Left cardiac atrium (tissue), 4 donors: Measurements from ENCODE around the gene ENTPD6. TPM values are rescaled to one million over a fixed set of nuclear protein-coding genes. Genes with fewer than 3 reads are reported as not detected.
"Not testable (repeated sequence)": the region's sequence is repeated elsewhere in the genome, so short reads cannot be mapped to it uniquely, and the experiment has no call there.

Source experiments
- ATAC-seq, 2 donors: fragments of 200-7000 bp; cut with Tn5 transposase; one replicate each; pipeline ENCODE4 v1.9.1; 2020; ENCODE audit warnings: mild to moderate bottlenecking in 2 of 2, moderate library complexity in 2 of 2
- DNase-seq: peaks from one replicate; pipeline ENCODE4 v3.0.0-alpha.2; 2020
- intact Hi-C, 2 donors: fragments of 100-400 bp; cut with DNase I; formaldehyde crosslinking; loops; one replicate each; pipeline versions ENCODE4 v1.14.1 to v1.15.1; 2022 to 2023
- total RNA-seq, 2 donors: library from RNA; stranded (reverse); fragmentation: NEBNext Ultra II Directional; extraction: Animal tissue kit (Norgen Biotek cat#: 25700); gene quantifications; one replicate each; pipeline ENCODE4 v1.2.1, GENCODE V29; 2021
- donor health status: DM: no; HTN: yes; CAD: no.
- donor health status: DM: no; HTN: yes; CAD: no; lungs with severe emphysema.
- donor health status: DM: yes; HTN: yes; CAD: no.
- donor health status: Dilated cardiomyopathy.

ENTPD6 gene
- total RNA-seq, 2 donors from 2014 or later: 110 to 127 TPM

DNA sequence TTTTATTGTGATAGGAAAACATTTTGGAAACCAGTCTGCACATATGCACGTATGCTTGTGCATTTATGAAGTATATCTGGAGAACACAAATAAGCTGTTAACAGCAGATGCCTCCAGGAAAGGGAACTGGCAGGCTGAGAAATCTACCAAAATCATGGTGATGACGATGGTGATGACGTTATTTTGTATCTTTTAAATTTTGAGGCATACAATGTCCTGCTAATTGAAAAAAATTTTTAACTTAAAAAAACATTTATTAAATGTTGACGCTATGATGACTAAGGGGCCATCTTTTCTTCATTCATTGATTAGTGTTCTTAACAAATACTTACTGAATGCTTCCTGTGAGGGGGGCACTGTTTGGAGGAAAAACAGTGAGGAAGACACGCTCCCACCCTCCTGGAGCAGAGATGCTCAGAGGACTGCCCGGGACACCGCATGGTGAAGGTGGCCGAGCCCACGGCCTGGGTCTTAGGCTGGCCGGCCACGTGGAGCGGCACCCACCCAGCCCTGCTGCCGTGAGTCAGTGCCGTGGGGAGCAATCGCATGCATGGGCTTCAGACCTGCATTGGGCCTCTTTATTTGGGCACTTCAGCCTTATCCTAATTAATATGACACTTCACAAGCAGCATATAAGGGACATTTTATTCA lies 15.9 kb upstream of the ENTPD6 start:
- ATAC-seq (no peak), DNase-seq (no peak)
- intact Hi-C loops: loop anchor here (1.0 to 10.0 kb wide), 5 partner anchors 96 to 225 kb away; partner anchors contain the start of genes APMAP (in 1 of the 2), GINS1 (in 1 of the 2) and VSX1 (in 1 of the 2)

DNA sequence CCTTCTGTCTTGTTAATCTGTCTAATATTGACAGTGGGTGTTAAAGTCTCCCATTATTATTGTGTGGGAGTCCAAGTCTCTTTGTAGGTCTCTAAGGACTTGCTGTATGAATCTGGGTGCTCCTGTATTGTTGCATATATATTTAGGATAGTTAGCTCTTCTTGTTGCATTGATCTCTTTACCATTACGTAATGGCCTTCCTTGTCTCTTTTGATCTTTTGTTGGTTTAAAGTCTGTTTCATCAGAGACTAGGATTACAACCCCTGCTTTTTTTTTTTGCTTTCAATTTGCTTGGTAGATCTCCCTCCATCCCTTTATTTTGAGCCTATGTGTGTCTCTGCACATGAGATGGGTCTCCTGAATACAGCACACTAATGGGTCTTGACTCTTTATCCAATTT lies 11.1 kb upstream of the ENTPD6 start:
- intact Hi-C loops, ATAC-seq, DNase-seq: not testable (repeated sequence)

DNA sequence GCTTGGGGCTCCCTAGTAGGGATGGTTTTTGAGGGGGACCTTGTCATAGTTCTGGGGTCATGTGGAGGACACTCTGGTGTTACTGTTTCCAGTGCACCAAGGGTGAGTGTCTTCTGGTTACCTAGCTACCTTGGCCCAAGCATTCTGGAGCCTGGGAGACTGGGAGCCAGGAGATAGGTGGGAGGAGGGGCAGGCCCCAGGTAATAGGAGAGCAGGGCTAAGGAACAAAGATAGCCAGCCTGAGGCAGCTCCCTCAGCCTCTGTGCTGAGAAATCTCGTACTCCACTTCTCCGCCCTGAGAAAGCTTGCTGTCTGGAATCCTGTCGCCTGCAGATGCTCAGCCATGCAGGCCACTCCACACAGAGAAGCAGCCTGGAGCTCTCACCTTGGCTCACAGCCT lies 8.3 kb upstream of the ENTPD6 start:
- ATAC-seq: no peak
- intact Hi-C loops: no loop called here

DNA sequence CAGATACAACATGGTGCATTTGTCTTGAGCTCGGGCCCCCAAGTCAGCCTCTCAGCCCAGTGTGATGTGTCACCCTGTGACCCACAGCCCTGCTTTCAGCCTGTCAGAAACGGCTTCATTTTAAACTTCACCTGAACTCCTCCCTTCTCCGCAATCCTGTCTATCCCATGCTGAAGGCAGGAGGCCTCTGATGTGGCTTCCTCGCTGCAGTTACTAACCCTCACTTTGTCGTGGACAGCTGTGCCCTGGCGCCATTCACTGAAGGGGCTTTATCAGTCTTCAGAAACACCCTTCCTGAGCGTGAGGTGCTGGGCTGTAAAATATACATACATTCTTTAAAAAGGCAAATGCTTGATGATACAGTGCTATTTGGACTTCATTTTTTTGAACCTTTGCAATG lies 7.9 kb upstream of the ENTPD6 start:
- intact Hi-C loops: no loop called here
- DNase-seq (no peak), ATAC-seq (no peak)

More for the DNA sequence above, 8.3 kb upstream of the ENTPD6 start:
- no peak for DNase-seq

DNA sequence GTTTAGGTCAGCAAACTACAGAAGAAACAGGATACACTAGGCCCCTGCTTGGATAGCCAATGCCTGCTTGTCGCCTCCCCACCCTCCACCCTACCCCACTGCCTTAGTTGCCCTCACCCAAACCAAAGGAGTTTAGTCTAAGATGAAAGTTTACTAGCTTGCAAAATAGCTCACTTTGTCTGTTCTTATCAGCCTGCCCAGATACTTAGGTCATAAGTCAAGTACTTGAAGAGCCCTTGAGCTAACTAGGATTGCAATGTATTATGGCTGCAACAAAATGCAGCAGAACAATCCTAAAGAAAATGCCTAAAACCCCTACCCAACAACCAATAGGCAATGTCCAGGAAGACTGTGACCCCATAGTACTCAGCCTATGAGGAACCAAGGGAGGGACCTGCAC lies 7.3 kb upstream of the ENTPD6 start:
- intact Hi-C loops: no loop called here
- ATAC-seq: no peak
- DNase-seq: no peak

DNA sequence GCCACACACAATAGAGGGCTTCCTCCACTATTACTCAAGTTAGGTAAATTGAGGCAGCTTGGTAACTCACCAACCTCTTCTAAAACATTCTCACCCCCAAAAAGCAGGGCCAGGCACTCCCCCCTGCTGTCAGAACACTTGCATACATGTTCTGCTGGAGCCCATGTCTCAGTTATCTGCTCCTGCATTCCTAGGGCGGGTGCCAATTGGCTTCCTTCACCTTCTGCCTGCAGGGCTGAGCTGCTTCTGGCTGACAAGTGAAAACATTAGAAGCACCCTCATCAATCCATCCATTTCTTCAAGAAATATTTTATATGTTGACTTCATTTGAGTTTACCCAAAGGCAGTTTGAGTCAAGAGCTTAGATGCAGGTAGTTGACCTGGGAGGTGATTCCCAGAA lies 4.5 kb upstream of the ENTPD6 start:
- intact Hi-C loops: loop anchor here (5.0 to 10.0 kb wide), 2 partner anchors 196 to 199 kb away; partner anchors contain the start of gene APMAP (in 2 of the 2)
- peak; percentile 61 for DNase-seq
- peak in 1 of 2 donors; percentile 33 for ATAC-seq

DNA sequence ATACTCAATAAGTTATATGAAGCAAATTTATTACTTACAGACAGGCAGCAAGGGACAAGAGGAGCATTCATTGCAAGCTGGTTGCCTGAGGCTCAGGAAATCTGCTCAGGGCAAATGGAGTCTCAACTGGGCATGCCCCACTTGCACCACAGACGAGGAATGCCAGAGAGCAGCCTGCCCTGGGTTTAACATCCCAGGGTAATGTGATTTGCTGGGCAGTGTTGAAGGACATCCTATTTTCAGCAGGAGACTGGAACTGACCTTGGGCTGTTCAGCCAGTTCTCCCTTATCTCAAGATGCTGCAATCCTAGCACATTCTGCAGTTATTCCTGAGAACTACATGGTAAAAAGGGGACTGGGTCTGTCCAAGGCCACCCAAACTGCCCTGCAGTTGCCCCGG lies 3.8 kb upstream of the ENTPD6 start:
- intact Hi-C loops: loop anchor here (5.0 to 10.0 kb wide), 2 partner anchors 197 to 199 kb away; partner anchors contain the start of gene APMAP (in 2 of the 2)
- DNase-seq: no peak
- ATAC-seq: peak; percentile 9 to 33

DNA sequence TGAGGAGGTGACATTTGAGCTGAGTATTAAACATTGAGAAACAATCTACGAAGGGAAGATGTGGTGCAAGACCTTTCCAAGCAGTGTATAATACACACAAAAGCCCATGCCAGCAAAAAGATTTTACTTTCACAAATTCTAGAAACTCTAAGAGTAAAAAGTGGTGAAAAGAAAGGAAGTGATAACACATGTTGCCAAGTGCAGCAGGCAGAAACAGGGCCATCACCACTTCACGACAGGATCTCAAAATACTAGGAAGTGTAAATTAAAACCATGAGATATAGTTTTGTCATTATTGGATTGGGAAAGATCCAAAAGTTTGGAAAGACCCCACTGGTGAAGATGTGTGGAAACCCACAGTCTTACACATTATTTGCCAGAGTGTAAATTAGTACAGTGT lies 1.7 kb upstream of the ENTPD6 start:
- ATAC-seq (no peak), DNase-seq (no peak)
- intact Hi-C loops: loop anchor here (5.0 to 10.0 kb wide), 2 partner anchors 199 to 202 kb away; partner anchors contain the start of gene APMAP (in 2 of the 2)

DNA sequence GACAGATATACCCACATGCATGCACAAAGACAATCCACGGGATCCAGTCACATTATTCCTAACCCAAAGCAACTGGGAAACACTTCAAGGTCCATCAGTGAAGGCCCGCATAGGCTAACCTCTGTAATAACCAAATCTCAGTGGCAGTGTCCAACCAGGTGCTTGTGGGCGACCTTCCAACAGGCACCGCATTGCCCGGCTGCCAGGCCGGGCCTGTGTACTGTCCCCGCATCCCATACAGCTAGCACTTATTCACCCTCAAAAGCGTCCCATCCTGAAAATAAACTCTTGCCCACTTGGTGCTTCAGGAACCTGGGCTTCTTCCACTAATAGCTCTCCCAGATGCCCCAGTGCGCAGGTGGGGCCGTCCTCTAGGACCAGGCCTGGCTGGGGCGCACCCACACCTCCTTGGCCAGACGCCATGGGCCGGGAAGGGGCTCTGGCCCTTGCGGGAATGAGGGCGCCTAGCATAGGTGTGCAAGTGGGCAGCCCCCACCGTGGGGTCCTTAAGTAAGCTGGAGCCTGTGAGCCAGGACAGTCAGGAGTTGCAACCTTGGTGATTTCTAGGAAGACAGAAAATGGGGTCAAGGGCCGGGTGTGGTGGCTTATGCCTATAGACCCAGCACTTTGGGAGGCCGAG lies 1.1 kb upstream of the ENTPD6 start:
- intact Hi-C loops: loop anchor here (5.0 to 10.0 kb wide), 2 partner anchors 200 to 202 kb away; partner anchors contain the start of gene APMAP (in 2 of the 2)
- DNase-seq: no peak
- no peak for ATAC-seq

DNA sequence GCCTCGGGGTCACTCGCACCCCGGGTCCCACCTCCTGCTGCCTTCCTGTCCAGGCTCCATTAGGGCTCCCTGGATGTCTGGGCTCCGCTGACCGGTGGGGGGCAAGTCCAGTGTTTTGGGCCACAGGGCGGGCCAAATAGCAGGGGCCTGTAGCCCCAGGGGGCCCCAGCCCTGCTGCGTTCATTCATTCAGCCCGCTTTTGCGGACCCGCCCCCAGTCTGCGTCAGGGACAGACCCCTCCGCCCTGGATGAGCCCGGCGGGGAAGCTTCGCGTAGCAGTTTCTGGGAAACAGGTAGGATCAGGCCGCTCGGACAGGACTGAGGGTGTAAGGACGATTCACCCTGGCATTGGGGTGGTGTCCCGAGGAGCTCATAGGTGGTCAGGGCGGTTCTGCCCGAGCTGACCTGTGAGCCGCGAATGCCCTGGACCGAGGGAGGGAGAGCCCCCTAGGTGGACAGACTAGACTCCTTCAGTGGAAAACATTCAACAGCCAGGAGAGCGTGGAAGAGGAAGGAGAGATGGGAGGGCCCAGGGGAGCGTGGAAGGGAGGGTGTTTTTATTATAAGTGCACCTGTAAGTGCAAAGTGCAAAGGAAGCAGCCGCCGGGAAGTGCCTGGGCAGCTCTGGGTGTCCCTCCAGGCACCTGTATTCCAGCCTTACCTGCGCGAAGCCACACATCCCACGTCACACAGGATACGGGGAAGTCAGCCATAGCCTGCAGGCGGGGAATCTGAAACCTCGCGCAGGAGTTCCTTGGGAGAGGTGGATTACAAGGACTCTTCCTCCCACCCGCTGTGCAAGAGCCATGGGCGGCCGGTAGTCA lies 662 bp downstream of the ENTPD6 start:
- ATAC-seq (peak; percentile 9 to 32), DNase-seq (peak; percentile 58)
- intact Hi-C loops: loop anchor here (5.0 to 10.0 kb wide), 2 partner anchors 51 to 201 kb away; partner anchors contain the start of genes APMAP (in 1 of the 2) and PYGB (in 1 of the 2)

DNA sequence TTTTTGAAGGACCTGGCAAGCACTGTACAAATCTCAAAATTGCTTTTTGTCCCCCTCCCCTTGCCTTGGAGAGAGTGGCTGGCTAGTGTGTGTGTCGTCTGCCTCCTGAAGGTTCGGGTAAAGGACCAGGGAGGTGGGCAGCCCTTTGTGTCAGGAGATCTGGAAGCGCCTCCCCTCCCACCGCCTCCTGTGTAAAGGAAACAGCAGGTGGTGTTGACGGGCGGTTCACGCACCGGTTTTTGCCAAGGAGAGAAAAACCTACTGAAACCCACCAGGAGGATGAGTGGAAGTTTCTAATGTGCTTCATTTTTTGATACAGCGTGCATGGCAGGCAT lies 1.2 kb downstream of the ENTPD6 start:
- intact Hi-C loops: loop anchor here (5.0 to 10.0 kb wide), 2 partner anchors 51 to 202 kb away; partner anchors contain the start of genes APMAP (in 1 of the 2) and PYGB (in 1 of the 2)
- no peak for ATAC-seq
- DNase-seq: no peak

DNA sequence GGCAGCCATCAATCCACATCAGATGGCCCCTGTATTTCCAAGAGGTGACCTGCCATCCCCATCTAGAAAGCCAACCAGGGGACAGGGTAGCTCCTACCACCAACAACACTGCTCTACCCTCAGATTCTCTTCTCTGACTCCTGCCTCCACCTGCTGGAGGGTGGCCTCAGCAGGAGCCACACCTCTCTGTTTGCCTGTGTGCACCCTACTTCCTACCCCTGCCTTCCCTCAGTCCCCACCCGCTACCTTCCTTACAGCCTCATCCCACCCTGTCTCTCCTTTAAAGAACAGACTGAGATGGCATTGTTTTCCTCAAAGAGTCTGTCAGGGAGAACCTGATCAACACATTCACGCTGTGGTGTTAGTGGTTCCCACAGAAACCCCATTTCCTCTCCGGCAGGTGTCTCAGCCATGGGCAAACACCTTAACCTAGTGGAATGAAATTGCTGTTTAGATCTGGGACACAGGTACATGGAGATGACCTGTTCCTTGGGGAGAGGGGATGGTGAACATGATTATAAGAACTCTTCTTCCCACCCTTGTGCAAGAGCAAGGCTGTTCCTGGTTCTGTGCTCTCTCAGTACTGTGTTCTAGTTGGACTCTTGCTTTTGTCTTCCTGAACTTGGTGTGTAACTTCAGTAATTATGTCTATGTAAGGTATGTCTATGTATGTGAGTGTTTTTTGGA lies 1.8 kb downstream of the ENTPD6 start:
- ATAC-seq: no peak
- intact Hi-C loops: loop anchor here (5.0 to 10.0 kb wide), 2 partner anchors 50 to 203 kb away; partner anchors contain the start of genes APMAP (in 1 of the 2) and PYGB (in 1 of the 2)
- DNase-seq: no peak

DNA sequence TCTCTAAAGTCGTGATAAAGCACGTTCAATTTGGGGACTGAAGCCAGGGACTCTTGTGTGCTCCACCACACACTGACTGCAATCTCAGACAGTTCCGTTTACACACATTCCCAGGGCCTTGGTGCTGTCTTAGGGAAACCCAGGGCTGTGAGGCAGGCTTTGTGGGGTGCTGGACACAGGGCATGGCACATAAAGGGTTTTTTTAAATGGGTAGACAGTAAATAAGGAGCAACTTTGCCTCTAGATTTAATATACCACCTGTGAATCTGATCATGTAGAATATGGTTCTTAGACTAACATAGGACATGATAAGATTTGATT lies 2.3 kb downstream of the ENTPD6 start:
- ATAC-seq (no peak), DNase-seq (no peak)
- intact Hi-C loops: loop anchor here (5.0 to 10.0 kb wide), 2 partner anchors 49 to 203 kb away; partner anchors contain the start of genes APMAP (in 1 of the 2) and PYGB (in 1 of the 2)

DNA sequence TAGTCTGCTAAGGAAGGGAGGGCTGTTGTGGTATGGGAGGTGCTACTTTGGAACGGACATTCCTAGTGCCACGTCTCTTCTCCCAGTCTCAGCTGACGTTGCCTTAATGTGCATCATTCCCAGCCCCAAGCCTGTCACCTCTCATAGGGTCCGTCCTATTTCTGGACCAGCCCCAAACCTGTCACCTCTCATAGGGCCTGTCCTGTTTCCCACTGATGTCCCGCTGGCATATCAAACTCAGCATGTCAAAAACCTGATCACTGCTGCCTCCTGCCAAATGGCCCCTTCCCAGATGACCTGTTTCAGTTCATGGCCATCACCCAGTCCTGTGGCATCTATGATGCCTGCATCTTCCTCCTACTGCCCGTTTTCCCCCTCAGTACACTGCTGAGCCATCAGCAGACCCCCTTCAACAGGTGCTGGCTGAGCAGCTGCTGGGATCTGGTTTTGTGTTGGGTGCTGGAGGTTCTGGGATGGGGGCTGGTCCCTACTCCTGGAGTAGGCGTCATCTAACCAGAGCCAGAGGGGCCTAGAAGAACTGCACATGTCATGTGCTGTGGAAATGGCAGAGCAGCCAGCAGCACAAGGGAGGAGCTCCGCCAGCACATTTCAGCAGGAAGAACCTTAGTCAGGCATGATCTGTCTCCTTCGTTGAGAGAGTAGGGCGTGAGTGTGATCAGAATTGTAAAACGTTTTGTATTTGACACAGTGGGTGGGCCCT lies 3.3 kb downstream of the ENTPD6 start:
- DNase-seq (peak; percentile 64), ATAC-seq (peak; percentile 18 to 30)
- intact Hi-C loops: loop anchor here (5.0 to 10.0 kb wide), 2 partner anchors 48 to 204 kb away; partner anchors contain the start of genes APMAP (in 1 of the 2) and PYGB (in 1 of the 2)

DNA sequence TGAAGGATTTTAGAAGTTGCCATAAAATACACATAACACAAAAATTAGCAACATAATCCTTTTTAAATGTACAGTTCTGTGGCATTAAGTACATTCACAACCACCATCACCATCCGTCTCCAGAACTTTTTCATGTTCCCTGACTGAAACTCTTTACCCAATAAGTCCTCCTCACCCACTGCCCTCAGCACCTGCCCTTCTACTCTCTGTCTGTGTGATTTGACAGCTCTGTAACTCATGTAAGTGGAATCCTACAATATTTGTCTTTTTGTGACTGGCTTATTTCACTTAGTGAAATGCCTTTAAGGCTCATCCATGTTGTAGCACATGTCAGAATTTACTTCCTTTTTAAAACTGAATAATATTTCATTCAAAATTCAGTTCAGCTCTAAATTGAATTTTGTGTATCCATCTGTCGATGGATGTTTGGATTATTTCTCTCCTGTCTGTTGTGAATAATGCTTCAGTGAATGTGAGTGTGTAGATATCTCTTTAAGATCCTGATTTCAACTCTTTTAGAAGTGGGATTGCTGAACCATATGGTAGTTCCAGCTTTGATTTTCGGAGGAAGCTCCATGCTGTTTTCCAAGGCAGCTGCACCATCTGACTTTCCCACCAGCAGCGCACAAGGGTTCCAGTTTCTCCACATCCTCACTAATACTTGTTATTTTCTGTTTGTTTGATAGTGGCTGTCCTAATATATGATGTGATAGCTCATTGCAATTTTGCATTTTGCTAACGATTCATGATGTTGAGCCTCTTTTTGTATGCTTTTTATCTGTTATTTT lies 4.2 kb downstream of the ENTPD6 start:
- intact Hi-C loops: loop anchor here (5.0 to 10.0 kb wide), 2 partner anchors 48 to 205 kb away; partner anchors contain the start of genes APMAP (in 1 of the 2) and PYGB (in 1 of the 2)
- no peak for DNase-seq
- ATAC-seq: no peak

DNA sequence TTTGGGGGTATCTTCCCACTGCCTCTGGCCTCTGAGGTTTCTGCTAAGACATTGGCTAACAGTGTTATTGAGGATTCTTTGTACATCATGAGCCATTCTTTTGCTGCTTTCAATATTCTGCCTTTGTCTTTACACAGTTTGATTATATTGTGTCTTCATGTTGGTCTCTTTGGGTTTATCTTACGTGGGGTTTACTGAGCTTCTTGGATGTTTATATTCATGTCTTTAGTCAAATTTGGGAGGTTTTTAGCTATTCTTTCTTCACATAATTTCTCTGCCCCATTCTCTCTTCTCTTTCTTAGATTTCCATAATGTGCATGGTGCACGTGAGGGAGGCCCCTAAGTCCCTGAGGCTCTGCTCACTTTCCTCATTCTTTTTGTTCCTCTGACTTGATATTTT lies 7.6 kb downstream of the ENTPD6 start:
- no peak for DNase-seq
- no peak for ATAC-seq
- intact Hi-C loops: no loop called here

DNA sequence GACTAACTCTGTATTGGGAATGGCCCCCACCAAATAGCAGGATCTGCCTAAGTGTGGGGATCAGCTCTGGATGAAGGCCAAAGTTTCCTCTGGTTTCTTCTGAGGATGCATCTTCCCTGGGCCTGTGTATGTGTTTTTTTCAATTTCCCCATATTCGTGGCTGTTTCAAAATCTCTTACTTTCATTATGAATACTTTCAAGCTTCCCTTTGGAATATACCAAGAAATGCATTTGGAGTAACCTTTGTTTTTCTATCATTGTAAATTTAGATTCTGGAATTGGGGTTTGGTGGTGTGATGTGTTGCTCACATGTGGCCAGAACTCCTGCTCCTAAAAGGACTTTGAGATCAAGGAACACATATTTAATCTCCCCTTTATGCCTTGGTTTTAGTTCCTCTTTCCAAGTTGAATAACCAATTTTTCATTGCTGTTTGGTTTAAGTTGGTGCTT lies 8.4 kb downstream of the ENTPD6 start:
- ATAC-seq (no peak), DNase-seq (no peak)
- intact Hi-C loops: no loop called here
